Activated CD4-positive, alpha-beta T cell treated with anti-CD3 and anti-CD28 coated beads, Interleukin-10, Interleukin-2, amounts not matched to agents 100 ng/mL and 50 ng/mL, durations not matched to agents 16 hours and 8 hours (primary cell): ENCODE data around the gene LGALS9C.
"Not testable (repeated sequence)": the region's sequence is repeated elsewhere in the genome, so short reads cannot be mapped to it uniquely, and the experiment has no call there.

Experiments used
- DNase-seq: peaks from one replicate; pipeline ENCODE4 v3.0.0-alpha.2; 2020

The LGALS9C gene

GRCh38 chr17:18542234-18542633, 65.6 kb downstream of the LGALS9C start:
- DNase-seq = not testable (repeated sequence)

- DNase-seq = not testable (repeated sequence)
Observed at GRCh38 chr17:18542907-18543306, 66.3 kb downstream of the LGALS9C start.
